ENCODE data around the gene ZNF646. TPM values are rescaled to one million over a fixed set of nuclear protein-coding genes. Genes with fewer than 3 reads are reported as not detected.

The ZNF646 gene
- total RNA-seq, 6 donors from 2014 or later = 16.7 to 40.9 (median 23.2) TPM

DNA sequence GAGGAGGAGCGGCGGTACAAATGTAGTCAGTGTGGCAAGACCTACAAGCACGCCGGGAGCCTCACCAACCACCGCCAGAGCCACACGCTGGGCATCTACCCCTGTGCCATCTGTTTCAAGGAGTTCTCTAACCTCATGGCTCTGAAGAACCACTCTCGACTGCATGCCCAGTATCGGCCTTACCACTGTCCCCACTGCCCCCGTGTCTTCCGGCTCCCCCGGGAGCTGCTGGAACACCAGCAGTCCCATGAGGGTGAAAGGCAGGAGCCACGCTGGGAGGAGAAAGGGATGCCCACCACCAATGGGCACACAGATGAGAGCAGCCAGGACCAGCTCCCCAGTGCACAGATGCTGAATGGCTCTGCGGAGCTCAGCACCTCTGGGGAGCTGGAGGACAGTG, 2.8 kb downstream of the ZNF646 start:
- TF ChIP-seq, protein P1, sequence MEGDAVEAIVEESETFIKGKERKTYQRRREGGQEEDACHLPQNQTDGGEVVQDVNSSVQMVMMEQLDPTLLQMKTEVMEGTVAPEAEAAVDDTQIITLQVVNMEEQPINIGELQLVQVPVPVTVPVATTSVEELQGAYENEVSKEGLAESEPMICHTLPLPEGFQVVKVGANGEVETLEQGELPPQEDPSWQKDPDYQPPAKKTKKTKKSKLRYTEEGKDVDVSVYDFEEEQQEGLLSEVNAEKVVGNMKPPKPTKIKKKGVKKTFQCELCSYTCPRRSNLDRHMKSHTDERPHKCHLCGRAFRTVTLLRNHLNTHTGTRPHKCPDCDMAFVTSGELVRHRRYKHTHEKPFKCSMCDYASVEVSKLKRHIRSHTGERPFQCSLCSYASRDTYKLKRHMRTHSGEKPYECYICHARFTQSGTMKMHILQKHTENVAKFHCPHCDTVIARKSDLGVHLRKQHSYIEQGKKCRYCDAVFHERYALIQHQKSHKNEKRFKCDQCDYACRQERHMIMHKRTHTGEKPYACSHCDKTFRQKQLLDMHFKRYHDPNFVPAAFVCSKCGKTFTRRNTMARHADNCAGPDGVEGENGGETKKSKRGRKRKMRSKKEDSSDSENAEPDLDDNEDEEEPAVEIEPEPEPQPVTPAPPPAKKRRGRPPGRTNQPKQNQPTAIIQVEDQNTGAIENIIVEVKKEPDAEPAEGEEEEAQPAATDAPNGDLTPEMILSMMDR (IDR thresholded peaks at IDR 0.05) = no peak
- no peak for TF ChIP-seq POLR2AphosphoS5 (IDR thresholded peaks at IDR 0.05)
- no peak for TF ChIP-seq POLR2A (IDR thresholded peaks at IDR 0.05)
- TF ChIP-seq EP300 (IDR thresholded peaks at IDR 0.05) = no peak
- ATAC-seq (ENCODE audit: low FRiP score in 2 of 2) (no peak), DNase-seq (no peak)
- peaks cover 22 to 52% (median 29%) of the 10 kb centered on the region in 4 donors for H3K4me1 ChIP-seq
- H3K36me3 ChIP-seq = peaks cover 37 to 60% (median 58%) of the 10 kb centered on the region in 4 donors
- H3K27me3 ChIP-seq = no peaks in the 10 kb centered on the region
- H3K9me3 ChIP-seq = no peaks in the 10 kb centered on the region
- 95 to 98% methylated on average over 13 of the region's 13 CpGs for WGBS, 2 donors
- no peak overlapping the region for H3K4me3 ChIP-seq
- H3K27ac ChIP-seq = no peak overlapping the region

DNA sequence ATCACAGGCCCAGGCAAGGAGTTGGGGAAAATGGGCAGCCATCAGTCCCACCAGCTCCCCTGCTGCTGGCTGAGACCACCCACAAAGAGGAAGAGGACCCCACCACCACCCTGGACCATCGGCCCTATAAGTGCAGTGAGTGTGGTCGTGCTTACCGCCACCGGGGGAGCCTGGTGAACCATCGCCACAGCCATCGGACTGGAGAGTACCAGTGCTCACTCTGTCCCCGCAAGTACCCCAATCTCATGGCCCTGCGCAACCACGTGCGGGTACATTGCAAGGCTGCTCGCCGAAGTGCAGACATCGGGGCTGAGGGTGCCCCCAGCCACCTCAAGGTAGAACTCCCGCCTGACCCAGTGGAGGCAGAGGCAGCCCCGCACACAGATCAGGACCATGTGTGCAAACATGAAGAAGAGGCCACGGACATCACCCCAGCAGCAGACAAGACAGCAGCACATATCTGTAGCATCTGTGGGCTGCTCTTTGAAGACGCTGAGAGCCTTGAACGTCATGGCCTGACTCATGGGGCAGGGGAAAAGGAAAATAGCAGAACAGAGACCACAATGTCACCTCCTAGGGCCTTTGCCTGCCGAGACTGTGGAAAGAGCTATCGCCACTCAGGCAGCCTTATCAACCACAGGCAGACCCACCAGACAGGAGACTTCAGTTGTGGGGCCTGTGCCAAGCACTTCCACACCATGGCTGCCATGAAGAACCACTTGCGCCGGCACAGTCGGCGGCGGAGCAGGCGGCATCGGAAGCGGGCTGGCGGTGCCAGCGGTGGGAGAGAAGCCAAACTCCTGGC, 3.6 kb downstream of the ZNF646 start:
- Histone ChIP-seq H3K27me3 (no peaks in the 10 kb centered on the region), H3K4me3 (no peak overlapping the region), H3K4me1 (peaks cover 17 to 46% (median 23%) of the 10 kb centered on the region in 4 donors), H3K27ac (no peak overlapping the region), H3K36me3 (peaks cover 37 to 68% (median 60%) of the 10 kb centered on the region in 4 donors), H3K9me3 (no peaks in the 10 kb centered on the region)
- WGBS, 2 donors = 91 to 94% methylated on average over 11 to 14 of the region's 30 CpGs
- no peak for TF ChIP-seq POLR2AphosphoS5 (IDR thresholded peaks at IDR 0.05)
- TF ChIP-seq, protein P1 (IDR thresholded peaks at IDR 0.05) = no peak
- TF ChIP-seq POLR2A (IDR thresholded peaks at IDR 0.05) = no peak
- TF ChIP-seq EP300 (IDR thresholded peaks at IDR 0.05) = no peak
- DNase-seq (no peak), ATAC-seq (ENCODE audit: low FRiP score in 2 of 2) (no peak)

DNA sequence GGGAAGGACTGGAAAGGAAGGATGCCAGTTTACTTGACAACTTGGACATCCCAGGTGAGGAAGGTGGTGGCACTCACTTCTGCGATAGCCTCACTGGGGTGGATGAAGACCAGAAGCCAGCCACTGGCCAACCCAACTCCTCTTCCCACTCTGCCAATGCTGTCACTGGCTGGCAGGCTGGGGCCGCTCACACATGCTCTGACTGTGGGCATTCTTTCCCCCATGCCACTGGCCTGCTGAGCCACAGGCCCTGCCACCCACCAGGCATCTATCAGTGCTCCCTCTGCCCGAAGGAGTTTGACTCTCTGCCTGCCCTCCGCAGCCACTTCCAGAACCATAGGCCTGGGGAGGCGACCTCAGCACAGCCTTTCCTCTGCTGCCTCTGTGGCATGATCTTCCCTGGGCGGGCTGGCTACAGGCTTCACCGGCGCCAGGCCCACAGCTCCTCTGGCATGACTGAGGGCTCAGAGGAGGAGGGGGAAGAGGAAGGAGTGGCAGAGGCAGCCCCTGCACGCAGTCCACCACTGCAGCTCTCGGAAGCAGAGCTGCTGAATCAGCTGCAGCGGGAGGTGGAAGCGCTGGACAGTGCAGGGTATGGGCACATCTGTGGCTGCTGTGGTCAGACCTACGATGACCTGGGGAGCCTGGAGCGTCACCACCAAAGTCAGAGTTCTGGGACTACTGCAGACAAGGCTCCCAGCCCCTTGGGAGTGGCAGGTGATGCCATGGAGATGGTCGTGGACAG, 4.5 kb downstream of the ZNF646 start:
- H3K4me3 ChIP-seq = no peak overlapping the region
- H3K36me3 ChIP-seq = peaks cover 37 to 78% (median 62%) of the 10 kb centered on the region in 4 donors
- TF ChIP-seq POLR2AphosphoS5 (IDR thresholded peaks at IDR 0.05) (no peak), POLR2A (IDR thresholded peaks at IDR 0.05) (no peak), EP300 (IDR thresholded peaks at IDR 0.05) (no peak)
- TF ChIP-seq, protein P1 (IDR thresholded peaks at IDR 0.05) = no peak
- ATAC-seq (ENCODE audit: low FRiP score in 2 of 2) (no peak), DNase-seq (no peak)
- peaks cover 17 to 48% (median 26%) of the 10 kb centered on the region in 4 donors for H3K4me1 ChIP-seq
- no peak overlapping the region for H3K27ac ChIP-seq
- 88 to 90% methylated on average over 8 to 15 of the region's 15 CpGs for WGBS, 2 donors
- H3K27me3 ChIP-seq = no peaks in the 10 kb centered on the region
- no peaks in the 10 kb centered on the region for H3K9me3 ChIP-seq

DNA sequence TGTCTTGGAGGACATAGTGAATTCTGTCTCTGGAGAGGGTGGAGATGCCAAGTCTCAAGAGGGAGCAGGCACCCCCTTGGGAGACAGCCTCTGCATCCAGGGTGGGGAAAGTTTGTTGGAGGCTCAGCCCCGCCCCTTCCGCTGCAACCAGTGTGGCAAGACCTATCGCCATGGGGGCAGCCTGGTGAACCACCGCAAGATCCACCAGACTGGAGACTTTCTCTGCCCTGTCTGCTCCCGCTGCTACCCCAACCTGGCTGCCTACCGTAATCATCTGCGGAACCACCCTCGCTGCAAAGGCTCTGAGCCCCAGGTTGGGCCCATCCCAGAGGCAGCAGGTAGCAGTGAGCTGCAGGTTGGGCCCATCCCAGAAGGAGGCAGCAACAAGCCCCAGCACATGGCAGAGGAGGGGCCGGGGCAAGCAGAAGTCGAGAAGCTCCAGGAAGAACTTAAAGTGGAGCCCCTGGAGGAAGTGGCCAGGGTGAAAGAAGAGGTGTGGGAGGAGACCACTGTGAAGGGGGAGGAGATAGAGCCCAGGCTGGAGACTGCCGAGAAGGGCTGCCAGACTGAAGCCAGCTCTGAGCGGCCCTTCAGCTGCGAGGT, 5.2 kb downstream of the ZNF646 start:
- peaks cover 17 to 53% (median 29%) of the 10 kb centered on the region in 4 donors for H3K4me1 ChIP-seq
- no peak for DNase-seq
- H3K4me3 ChIP-seq = no peak overlapping the region
- H3K27ac ChIP-seq = no peak overlapping the region
- WGBS, 2 donors = 73 to 77% methylated on average over 6 to 13 of the region's 13 CpGs
- peaks cover 37 to 84% (median 64%) of the 10 kb centered on the region in 4 donors for H3K36me3 ChIP-seq
- TF ChIP-seq EP300 (IDR thresholded peaks at IDR 0.05) (no peak), POLR2A (IDR thresholded peaks at IDR 0.05) (no peak), POLR2AphosphoS5 (IDR thresholded peaks at IDR 0.05) (no peak)
- TF ChIP-seq, protein P1 (IDR thresholded peaks at IDR 0.05) = no peak
- H3K27me3 ChIP-seq = no peaks in the 10 kb centered on the region
- no peaks in the 10 kb centered on the region for H3K9me3 ChIP-seq
- ATAC-seq (ENCODE audit: low FRiP score in 2 of 2) = no peak

Data from upper lobe of left lung (tissue), 6 donors.